ENCODE results near the gene ZNF518B. TPM values are rescaled to one million over a fixed set of nuclear protein-coding genes. Genes with fewer than 3 reads are reported as not detected.

ZNF518B gene
- total and polyA plus RNA-seq, 9 of the 15 experiments (the other 6 are each of a cell fraction or from before 2014, with no cell fraction given) = 13.1 to 48.9 (median 37.5) TPM

DNA sequence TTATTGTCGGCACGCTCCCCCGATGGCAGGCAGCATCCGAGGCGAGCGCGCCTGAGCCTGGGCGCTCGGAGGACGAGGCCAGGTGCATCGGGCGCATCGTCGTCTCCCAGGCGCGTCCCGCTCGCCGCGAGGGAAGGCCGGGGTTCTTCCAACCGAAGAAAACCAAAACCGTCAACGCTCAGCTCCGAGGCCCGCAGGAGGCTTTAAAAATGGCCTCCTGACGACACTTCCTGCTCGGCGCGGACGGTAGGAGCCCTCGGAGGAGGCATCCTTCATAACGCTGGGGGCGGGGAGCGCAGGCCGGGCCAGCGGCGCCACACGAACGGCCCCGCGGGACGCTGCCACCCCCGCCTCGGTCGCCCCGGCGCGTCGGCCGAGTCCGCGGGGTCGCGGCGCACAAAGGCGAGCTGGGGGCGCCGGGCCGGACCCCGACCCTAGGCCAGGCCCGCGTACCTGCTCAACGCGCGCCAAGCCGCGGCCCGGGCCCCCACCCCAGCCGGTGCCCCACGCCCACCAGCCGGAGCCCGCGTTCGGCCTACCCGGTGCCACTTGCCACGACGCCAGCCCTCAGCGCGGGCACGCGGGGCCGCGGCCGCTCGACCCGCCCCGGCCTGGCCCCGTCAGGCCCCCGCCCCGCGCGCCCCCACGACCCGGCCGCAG, 501 bp downstream of the ZNF518B start (continued):
- TF ChIP-seq, protein P1, sequence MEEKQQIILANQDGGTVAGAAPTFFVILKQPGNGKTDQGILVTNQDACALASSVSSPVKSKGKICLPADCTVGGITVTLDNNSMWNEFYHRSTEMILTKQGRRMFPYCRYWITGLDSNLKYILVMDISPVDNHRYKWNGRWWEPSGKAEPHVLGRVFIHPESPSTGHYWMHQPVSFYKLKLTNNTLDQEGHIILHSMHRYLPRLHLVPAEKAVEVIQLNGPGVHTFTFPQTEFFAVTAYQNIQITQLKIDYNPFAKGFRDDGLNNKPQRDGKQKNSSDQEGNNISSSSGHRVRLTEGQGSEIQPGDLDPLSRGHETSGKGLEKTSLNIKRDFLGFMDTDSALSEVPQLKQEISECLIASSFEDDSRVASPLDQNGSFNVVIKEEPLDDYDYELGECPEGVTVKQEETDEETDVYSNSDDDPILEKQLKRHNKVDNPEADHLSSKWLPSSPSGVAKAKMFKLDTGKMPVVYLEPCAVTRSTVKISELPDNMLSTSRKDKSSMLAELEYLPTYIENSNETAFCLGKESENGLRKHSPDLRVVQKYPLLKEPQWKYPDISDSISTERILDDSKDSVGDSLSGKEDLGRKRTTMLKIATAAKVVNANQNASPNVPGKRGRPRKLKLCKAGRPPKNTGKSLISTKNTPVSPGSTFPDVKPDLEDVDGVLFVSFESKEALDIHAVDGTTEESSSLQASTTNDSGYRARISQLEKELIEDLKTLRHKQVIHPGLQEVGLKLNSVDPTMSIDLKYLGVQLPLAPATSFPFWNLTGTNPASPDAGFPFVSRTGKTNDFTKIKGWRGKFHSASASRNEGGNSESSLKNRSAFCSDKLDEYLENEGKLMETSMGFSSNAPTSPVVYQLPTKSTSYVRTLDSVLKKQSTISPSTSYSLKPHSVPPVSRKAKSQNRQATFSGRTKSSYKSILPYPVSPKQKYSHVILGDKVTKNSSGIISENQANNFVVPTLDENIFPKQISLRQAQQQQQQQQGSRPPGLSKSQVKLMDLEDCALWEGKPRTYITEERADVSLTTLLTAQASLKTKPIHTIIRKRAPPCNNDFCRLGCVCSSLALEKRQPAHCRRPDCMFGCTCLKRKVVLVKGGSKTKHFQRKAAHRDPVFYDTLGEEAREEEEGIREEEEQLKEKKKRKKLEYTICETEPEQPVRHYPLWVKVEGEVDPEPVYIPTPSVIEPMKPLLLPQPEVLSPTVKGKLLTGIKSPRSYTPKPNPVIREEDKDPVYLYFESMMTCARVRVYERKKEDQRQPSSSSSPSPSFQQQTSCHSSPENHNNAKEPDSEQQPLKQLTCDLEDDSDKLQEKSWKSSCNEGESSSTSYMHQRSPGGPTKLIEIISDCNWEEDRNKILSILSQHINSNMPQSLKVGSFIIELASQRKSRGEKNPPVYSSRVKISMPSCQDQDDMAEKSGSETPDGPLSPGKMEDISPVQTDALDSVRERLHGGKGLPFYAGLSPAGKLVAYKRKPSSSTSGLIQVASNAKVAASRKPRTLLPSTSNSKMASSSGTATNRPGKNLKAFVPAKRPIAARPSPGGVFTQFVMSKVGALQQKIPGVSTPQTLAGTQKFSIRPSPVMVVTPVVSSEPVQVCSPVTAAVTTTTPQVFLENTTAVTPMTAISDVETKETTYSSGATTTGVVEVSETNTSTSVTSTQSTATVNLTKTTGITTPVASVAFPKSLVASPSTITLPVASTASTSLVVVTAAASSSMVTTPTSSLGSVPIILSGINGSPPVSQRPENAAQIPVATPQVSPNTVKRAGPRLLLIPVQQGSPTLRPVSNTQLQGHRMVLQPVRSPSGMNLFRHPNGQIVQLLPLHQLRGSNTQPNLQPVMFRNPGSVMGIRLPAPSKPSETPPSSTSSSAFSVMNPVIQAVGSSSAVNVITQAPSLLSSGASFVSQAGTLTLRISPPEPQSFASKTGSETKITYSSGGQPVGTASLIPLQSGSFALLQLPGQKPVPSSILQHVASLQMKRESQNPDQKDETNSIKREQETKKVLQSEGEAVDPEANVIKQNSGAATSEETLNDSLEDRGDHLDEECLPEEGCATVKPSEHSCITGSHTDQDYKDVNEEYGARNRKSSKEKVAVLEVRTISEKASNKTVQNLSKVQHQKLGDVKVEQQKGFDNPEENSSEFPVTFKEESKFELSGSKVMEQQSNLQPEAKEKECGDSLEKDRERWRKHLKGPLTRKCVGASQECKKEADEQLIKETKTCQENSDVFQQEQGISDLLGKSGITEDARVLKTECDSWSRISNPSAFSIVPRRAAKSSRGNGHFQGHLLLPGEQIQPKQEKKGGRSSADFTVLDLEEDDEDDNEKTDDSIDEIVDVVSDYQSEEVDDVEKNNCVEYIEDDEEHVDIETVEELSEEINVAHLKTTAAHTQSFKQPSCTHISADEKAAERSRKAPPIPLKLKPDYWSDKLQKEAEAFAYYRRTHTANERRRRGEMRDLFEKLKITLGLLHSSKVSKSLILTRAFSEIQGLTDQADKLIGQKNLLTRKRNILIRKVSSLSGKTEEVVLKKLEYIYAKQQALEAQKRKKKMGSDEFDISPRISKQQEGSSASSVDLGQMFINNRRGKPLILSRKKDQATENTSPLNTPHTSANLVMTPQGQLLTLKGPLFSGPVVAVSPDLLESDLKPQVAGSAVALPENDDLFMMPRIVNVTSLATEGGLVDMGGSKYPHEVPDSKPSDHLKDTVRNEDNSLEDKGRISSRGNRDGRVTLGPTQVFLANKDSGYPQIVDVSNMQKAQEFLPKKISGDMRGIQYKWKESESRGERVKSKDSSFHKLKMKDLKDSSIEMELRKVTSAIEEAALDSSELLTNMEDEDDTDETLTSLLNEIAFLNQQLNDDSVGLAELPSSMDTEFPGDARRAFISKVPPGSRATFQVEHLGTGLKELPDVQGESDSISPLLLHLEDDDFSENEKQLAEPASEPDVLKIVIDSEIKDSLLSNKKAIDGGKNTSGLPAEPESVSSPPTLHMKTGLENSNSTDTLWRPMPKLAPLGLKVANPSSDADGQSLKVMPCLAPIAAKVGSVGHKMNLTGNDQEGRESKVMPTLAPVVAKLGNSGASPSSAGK (IDR thresholded peaks at IDR 0.05) = peak; percentile 89
- TF ChIP-seq HMGN3 (IDR thresholded peaks at IDR 0.05; ENCODE audit: borderline replicate concordance, extremely low read depth, insufficient read length, low read depth, low read length) (peak; percentile 9), ZNF316 (IDR thresholded peaks at IDR 0.05) (peak; percentile 29; the same call in 1 of the 2 replicates), POLR2H (tag; IDR thresholded peaks at IDR 0.05; ENCODE audit: low read depth) (no peak), EP400 (IDR thresholded peaks at IDR 0.05) (peak; percentile 22; the same call in 1 of the 2 replicates), NR2C2 (CRISPR knock-in tag; IDR thresholded peaks at IDR 0.05) (no peak), NR2C2 (tag; IDR thresholded peaks at IDR 0.05) (peak; percentile 30), RBBP5 (IDR thresholded peaks at IDR 0.05; ENCODE audit: borderline replicate concordance, insufficient read depth, low read length, poor library complexity, severe bottlenecking) (peak; percentile 62), ZBTB7A (IDR thresholded peaks at IDR 0.05; ENCODE audit: borderline replicate concordance, control insufficient read depth, low read depth, low read length) (peak; percentile 6; the same call in 1 of the 2 replicates), HDAC6 (IDR thresholded peaks at IDR 0.05; ENCODE audit: low read depth, low read length) (no peak)
- TF ChIP-seq, protein P2, sequence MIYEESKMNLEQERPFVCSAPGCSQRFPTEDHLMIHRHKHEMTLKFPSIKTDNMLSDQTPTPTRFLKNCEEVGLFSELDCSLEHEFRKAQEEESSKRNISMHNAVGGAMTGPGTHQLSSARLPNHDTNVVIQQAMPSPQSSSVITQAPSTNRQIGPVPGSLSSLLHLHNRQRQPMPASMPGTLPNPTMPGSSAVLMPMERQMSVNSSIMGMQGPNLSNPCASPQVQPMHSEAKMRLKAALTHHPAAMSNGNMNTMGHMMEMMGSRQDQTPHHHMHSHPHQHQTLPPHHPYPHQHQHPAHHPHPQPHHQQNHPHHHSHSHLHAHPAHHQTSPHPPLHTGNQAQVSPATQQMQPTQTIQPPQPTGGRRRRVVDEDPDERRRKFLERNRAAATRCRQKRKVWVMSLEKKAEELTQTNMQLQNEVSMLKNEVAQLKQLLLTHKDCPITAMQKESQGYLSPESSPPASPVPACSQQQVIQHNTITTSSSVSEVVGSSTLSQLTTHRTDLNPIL (CRISPR knock-in tag; IDR thresholded peaks at IDR 0.05) = no peak
- TF ChIP-seq, protein P3, sequence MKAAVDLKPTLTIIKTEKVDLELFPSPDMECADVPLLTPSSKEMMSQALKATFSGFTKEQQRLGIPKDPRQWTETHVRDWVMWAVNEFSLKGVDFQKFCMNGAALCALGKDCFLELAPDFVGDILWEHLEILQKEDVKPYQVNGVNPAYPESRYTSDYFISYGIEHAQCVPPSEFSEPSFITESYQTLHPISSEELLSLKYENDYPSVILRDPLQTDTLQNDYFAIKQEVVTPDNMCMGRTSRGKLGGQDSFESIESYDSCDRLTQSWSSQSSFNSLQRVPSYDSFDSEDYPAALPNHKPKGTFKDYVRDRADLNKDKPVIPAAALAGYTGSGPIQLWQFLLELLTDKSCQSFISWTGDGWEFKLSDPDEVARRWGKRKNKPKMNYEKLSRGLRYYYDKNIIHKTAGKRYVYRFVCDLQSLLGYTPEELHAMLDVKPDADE (conservative IDR thresholded peaks at IDR 0.05; ENCODE audit: control insufficient read depth, low read depth, low read length) = 0 out of 2 replicates have a peak, but pooled peaks have one; percentile 46

Measured in K562 (cell line).